ENCODE data around the gene CDK11B. TPM values are rescaled to one million over a fixed set of nuclear protein-coding genes. Genes with fewer than 3 reads are reported as not detected.
A peak's percentile ranks its signal among the peaks of the same experiment; 100 is the strongest.

The CDK11B gene
- total RNA-seq, 1 donor from 2014 or later: 28.5 TPM

DNA sequence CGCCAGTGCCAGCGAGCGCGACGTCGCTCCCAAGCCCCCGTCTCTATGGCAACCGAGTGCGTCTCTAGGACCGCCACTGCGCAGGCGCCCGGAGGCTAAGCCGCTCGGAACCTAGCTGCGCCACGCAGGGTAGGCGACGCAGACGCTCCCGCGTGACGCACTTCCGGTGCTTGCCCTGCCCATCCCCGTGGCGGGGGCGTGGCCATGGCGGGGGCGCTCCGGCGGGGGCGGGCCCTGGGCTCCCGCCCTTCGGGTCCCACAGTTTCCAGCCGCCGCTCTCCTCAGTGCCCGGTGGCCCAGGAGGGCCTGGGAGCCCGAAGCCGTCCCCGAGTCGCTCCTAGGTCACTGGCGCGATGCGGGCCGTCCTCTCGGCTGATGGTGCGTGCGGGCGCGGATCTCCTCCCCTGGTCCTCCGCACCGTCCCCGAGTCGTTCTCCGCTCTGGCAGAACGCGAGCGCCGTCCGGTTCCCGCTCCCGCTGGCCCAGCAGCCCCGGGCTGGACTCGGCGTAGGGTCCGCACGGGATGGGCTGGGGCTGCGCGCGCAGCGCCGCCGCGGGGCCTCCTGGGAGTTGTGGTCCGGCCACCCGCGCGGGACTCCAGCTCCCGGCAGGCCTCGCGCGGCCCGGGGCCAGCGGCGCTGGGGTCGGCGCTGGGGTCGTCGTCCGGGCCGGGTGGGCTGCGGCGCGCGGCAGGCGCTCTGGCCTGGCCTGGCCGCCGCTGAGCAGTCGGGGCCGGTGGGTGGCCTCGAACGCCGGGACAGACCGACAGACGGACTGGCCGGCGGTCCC is 43.4 kb downstream of the CDK11B start, which contains the start of gene MIB2:
Gene MIB2 (plus strand): TSS at position 245 of the 789 bp plus-strand sequence. CDS start 7,953 bp downstream, outside the sequence.
- TF ChIP-seq, protein P1, sequence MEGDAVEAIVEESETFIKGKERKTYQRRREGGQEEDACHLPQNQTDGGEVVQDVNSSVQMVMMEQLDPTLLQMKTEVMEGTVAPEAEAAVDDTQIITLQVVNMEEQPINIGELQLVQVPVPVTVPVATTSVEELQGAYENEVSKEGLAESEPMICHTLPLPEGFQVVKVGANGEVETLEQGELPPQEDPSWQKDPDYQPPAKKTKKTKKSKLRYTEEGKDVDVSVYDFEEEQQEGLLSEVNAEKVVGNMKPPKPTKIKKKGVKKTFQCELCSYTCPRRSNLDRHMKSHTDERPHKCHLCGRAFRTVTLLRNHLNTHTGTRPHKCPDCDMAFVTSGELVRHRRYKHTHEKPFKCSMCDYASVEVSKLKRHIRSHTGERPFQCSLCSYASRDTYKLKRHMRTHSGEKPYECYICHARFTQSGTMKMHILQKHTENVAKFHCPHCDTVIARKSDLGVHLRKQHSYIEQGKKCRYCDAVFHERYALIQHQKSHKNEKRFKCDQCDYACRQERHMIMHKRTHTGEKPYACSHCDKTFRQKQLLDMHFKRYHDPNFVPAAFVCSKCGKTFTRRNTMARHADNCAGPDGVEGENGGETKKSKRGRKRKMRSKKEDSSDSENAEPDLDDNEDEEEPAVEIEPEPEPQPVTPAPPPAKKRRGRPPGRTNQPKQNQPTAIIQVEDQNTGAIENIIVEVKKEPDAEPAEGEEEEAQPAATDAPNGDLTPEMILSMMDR (IDR thresholded peaks at IDR 0.05): no peak
- Mint-ChIP-seq H3K4me1 (peaks cover 26% of the 10 kb centered on the region), H3K27me3 (no peaks in the 10 kb centered on the region), H3K36me3 (ENCODE audit: low read depth) (peaks cover 9% of the 10 kb centered on the region), H3K4me3 (peak within 1 kb of the TSS; percentile 90), H3K9me3 (no peaks in the 10 kb centered on the region), H3K27ac (peak within 1 kb of the TSS; percentile 86)
- DNase-seq (peak; percentile 100), ATAC-seq (ENCODE audit: low read depth) (peak; percentile 91)
- ChIA-PET POLR2A (interaction anchor here (0.6 to 3.9 kb wide), 14 partner anchors 9 to 410 kb away, joined by 3 to 35 read pairs (median 5); partner anchors contain the start of genes MMP23B and MRPL20), CTCF (no interaction called here)
- intact Hi-C loops (cut with micrococcal nuclease): loop anchor here (1.0 to 5.0 kb wide), 7 partner anchors 15 to 435 kb away; partner anchors contain the start of genes ATAD3B, AURKAIP1, CDK11B and PRKCZ

DNA sequence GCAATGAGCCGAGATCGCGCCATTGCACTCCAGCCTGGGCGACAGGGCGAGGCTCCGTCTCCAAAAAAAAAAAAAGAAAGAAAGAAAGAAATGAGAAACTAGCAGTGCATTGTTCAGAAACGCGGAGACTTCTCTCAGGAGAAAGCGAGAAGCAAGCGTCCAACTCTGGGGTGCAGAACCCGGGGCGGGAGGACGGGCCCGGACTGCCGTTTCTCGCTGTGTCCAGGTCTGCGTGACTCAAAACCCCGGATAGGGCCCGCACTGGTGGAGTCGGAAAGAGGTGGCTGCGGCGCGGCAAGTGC is 43.9 kb downstream of the CDK11B start:
- DNase-seq (no peak), ATAC-seq (ENCODE audit: low read depth) (no peak)
- Mint-ChIP-seq H3K4me1 (peaks cover 26% of the 10 kb centered on the region), H3K9me3 (no peaks in the 10 kb centered on the region), H3K36me3 (ENCODE audit: low read depth) (peaks cover 9% of the 10 kb centered on the region), H3K27ac (peak overlapping the region; percentile 86), H3K27me3 (no peaks in the 10 kb centered on the region), H3K4me3 (peak overlapping the region; percentile 90)
- POLR2A ChIA-PET: interaction anchor here (0.6 to 3.9 kb wide), 11 partner anchors 8 to 294 kb away, joined by 3 to 35 read pairs (median 6); partner anchors contain the start of genes MMP23B and MRPL20
- CTCF ChIA-PET: no interaction called here
- intact Hi-C loops (cut with micrococcal nuclease): loop anchor here (1.0 to 5.0 kb wide), 7 partner anchors 16 to 435 kb away; partner anchors contain the start of genes ATAD3B, AURKAIP1, CDK11B and PRKCZ
- TF ChIP-seq, protein P1 (IDR thresholded peaks at IDR 0.05): no peak

DNA sequence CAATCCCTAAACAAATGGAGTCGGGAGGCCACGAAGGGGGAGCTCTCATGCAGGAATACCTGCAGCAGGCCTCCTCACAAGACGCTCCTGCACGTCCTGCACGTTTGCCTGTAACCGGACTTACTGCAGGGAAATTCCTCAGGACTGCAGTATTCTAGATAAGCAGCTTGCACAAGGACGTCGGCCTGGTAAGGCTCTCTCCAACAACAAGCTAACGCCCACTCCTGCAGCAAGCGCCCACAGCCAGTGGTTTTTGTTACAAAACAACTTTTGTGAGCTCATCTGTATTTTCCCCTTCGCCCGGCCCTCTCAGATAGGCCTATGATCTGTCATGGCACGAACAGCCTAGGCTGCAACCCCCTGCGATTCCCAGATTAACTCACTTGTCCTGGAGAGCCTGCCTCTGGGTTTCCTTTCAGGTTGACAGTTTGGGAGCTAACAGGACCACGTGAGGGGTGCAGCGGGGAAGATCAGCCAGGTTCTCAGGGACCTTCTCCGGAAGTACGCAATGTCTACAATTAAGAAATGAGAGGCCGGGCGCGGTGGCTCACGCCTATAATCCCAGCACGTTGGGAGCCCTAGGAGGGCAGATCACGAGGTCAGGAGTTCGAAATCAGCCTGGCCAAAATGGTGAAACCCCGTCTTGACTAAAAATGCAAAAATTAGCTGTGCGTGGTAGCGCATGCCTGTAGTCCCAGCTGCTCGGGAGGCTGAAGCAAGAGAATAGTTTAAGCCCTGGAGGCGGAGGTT is 44.4 kb downstream of the CDK11B start:
- intact Hi-C loops (cut with micrococcal nuclease): loop anchor here (2.0 kb wide), 1 partner anchor 16 kb away; no protein-coding TSS in a partner anchor
- ChIA-PET POLR2A (interaction anchor here (0.6 to 3.9 kb wide), 10 partner anchors 8 to 295 kb away, joined by 3 to 35 read pairs (median 6); partner anchors contain the start of genes MMP23B and MRPL20), CTCF (no interaction called here)
- Mint-ChIP-seq H3K4me3 (peak overlapping the region; percentile 90), H3K27ac (peak overlapping the region; percentile 86), H3K4me1 (peaks cover 26% of the 10 kb centered on the region), H3K9me3 (no peaks in the 10 kb centered on the region), H3K36me3 (ENCODE audit: low read depth) (peaks cover 9% of the 10 kb centered on the region), H3K27me3 (no peaks in the 10 kb centered on the region)
- ATAC-seq (ENCODE audit: low read depth): no peak
- DNase-seq: no peak
- TF ChIP-seq, protein P1 (IDR thresholded peaks at IDR 0.05): no peak

DNA sequence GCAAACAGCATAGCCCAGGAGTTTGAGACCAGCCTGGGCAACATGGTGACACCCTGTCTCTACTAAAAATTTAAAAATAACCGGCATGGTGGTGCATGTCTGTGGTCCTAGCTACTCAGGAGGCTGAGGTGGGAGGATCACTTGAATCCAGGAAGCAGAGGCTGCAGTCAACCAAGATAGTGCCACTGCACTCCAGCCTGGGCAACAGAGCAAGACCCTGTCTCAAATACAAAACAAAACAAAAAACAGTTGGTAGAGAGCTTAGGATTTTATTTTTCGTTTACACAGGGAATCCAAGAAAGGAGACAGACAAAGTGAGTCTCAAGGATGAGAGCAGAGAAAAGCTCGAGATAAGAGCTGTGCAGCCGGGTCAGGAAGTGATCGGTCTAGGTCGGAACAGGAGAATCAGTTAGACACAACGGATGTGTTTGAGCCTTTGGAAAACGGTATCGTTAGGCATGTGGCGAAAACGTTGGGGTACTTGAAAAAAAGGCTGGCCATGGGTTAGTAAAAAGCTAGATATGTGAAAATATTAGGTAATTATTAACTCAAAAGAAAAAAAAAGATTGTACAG is 45.2 kb downstream of the CDK11B start:
- TF ChIP-seq, protein P1 (IDR thresholded peaks at IDR 0.05): no peak
- ATAC-seq (ENCODE audit: low read depth) (no peak), DNase-seq (no peak)
- peaks cover 7% of the 10 kb centered on the region for H3K36me3 Mint-ChIP-seq (ENCODE audit: low read depth)
- peaks cover 26% of the 10 kb centered on the region for H3K4me1 Mint-ChIP-seq
- no peaks in the 10 kb centered on the region for H3K27me3 Mint-ChIP-seq
- no peaks in the 10 kb centered on the region for H3K9me3 Mint-ChIP-seq
- ChIA-PET CTCF (no interaction called here), POLR2A (interaction anchor here (1.0 to 3.9 kb wide), 3 partner anchors 10 to 16 kb away, joined by 6 to 19 read pairs (median 7); no protein-coding TSS in a partner anchor)
- intact Hi-C loops (cut with micrococcal nuclease): loop anchor here (2.0 kb wide), 1 partner anchor 17 kb away; no protein-coding TSS in a partner anchor
- peak overlapping the region; percentile 42 for H3K4me3 Mint-ChIP-seq
- H3K27ac Mint-ChIP-seq: no peak overlapping the region
